Glutamatergic neuron (in vitro differentiated cells): ENCODE results near the gene GOLT1A. TPM values are rescaled to one million over a fixed set of nuclear protein-coding genes. Genes with fewer than 3 reads are reported as not detected.
"Not testable (repeated sequence)": the region's sequence is repeated elsewhere in the genome, so short reads cannot be mapped to it uniquely, and the experiment has no call there.

ENCODE experiments used
- DNase-seq: peaks from one replicate; pipeline ENCODE4 v3.0.0; 2022
- H3K27ac Mint-ChIP-seq: one replicate; pipeline ENCODE4 v1.8.0; 2020; ENCODE audit warnings: mild to moderate bottlenecking, mixed read lengths, inconsistent platforms; ENCODE audit not compliant: unreplicated experiment
- H3K27me3 Mint-ChIP-seq: one replicate; pipeline ENCODE4 v1.8.0; 2020; ENCODE audit warnings: mild to moderate bottlenecking, moderate library complexity, mixed read lengths, inconsistent platforms; ENCODE audit not compliant: unreplicated experiment
- H3K36me3 Mint-ChIP-seq: one replicate; pipeline ENCODE4 v1.8.0; 2020; ENCODE audit warnings: mild to moderate bottlenecking, mixed read lengths, inconsistent platforms; ENCODE audit not compliant: unreplicated experiment
- H3K4me1 Mint-ChIP-seq: one replicate; pipeline ENCODE4 v1.8.0; 2020; ENCODE audit warnings: mild to moderate bottlenecking, low read depth, mixed read lengths, inconsistent platforms; ENCODE audit not compliant: unreplicated experiment
- H3K4me3 Mint-ChIP-seq: one replicate; pipeline ENCODE4 v1.8.0; 2020; ENCODE audit warnings: mild to moderate bottlenecking, mixed read lengths, inconsistent platforms; ENCODE audit not compliant: unreplicated experiment
- H3K9me3 Mint-ChIP-seq: one replicate; pipeline ENCODE4 v1.8.0; 2020; ENCODE audit warnings: mild to moderate bottlenecking, moderate library complexity, mixed read lengths, inconsistent platforms; ENCODE audit not compliant: unreplicated experiment
- CTCF ChIP-seq: fragments of 200-600 bp; sonication (generic); IDR thresholded peaks from one replicate; pipeline ENCODE4 v1.5.0; 2021; ENCODE audit not compliant: partially characterized antibody, unreplicated experiment
- total RNA-seq: library from RNA; stranded (reverse); fragmentation: NEBNext Ultra II Directional; extraction: Animal tissue kit (Norgen Biotek cat#: 25700); gene quantifications from one replicate; pipeline ENCODE4 v1.2.1, GENCODE V29; 2021; ENCODE audit not compliant: unreplicated experiment

Gene GOLT1A
- total RNA-seq, 1 donor from 2014 or later, result not detected

GRCh38 chr1:204240233-204240632, 26.4 kb upstream of the GOLT1A start:
- peaks cover 37% of the 10 kb centered on the region for H3K36me3 Mint-ChIP-seq
- H3K27me3 Mint-ChIP-seq, result peaks cover 9% of the 10 kb centered on the region
- TF ChIP-seq CTCF, result no peak

GRCh38 chr1:204239401-204239800, 25.6 kb upstream of the GOLT1A start:
- not testable (repeated sequence) for H3K27ac Mint-ChIP-seq, H3K9me3 Mint-ChIP-seq, DNase-seq, H3K27me3 Mint-ChIP-seq, H3K4me1 Mint-ChIP-seq, H3K4me3 Mint-ChIP-seq
- H3K36me3 Mint-ChIP-seq, result peaks cover 41% of the 10 kb centered on the region

More at GRCh38 chr1:204240233-204240632, 26.4 kb upstream of the GOLT1A start:
- Mint-ChIP-seq H3K4me3 (no peak overlapping the region), H3K4me1 (no peaks in the 10 kb centered on the region), H3K9me3 (peaks cover 8% of the 10 kb centered on the region), H3K27ac (no peak overlapping the region)
- no peak for DNase-seq

GRCh38 chr1:204238520-204238919, 24.7 kb upstream of the GOLT1A start:
- not testable (repeated sequence) for DNase-seq

GRCh38 chr1:204237515-204237914, 23.7 kb upstream of the GOLT1A start:
- H3K9me3 Mint-ChIP-seq, H3K27ac Mint-ChIP-seq, DNase-seq, H3K4me3 Mint-ChIP-seq, H3K4me1 Mint-ChIP-seq, H3K27me3 Mint-ChIP-seq: not testable (repeated sequence)
- peaks cover 50% of the 10 kb centered on the region for H3K36me3 Mint-ChIP-seq

More at GRCh38 chr1:204238520-204238919, 24.7 kb upstream of the GOLT1A start:
- peaks cover 47% of the 10 kb centered on the region for H3K36me3 Mint-ChIP-seq
- H3K9me3 Mint-ChIP-seq, H3K27me3 Mint-ChIP-seq, H3K4me1 Mint-ChIP-seq, H3K4me3 Mint-ChIP-seq, H3K27ac Mint-ChIP-seq: not testable (repeated sequence)

GRCh38 chr1:204232526-204232925, 18.7 kb upstream of the GOLT1A start:
- H3K36me3 Mint-ChIP-seq, result peaks cover 46% of the 10 kb centered on the region
- DNase-seq, result no peak
- H3K4me1 Mint-ChIP-seq, result no peaks in the 10 kb centered on the region
- no peak overlapping the region for H3K27ac Mint-ChIP-seq
- H3K4me3 Mint-ChIP-seq, result no peak overlapping the region
- H3K9me3 Mint-ChIP-seq, result peaks cover 10% of the 10 kb centered on the region
- peaks cover 15% of the 10 kb centered on the region for H3K27me3 Mint-ChIP-seq
- no peak for TF ChIP-seq CTCF

GRCh38 chr1:204230211-204230610, 16.4 kb upstream of the GOLT1A start:
- Mint-ChIP-seq H3K36me3 (peaks cover 40% of the 10 kb centered on the region), H3K9me3 (peaks cover 4% of the 10 kb centered on the region), H3K4me1 (no peaks in the 10 kb centered on the region), H3K27ac (no peak overlapping the region), H3K27me3 (peaks cover 8% of the 10 kb centered on the region), H3K4me3 (no peak overlapping the region)
- no peak for TF ChIP-seq CTCF
- no peak for DNase-seq

GRCh38 chr1:204228896-204229295, 15.1 kb upstream of the GOLT1A start:
- no peak for DNase-seq
- H3K36me3 Mint-ChIP-seq, result peaks cover 34% of the 10 kb centered on the region
- TF ChIP-seq CTCF, result no peak
- H3K9me3 Mint-ChIP-seq, result peaks cover 4% of the 10 kb centered on the region
- H3K27me3 Mint-ChIP-seq, result peaks cover 8% of the 10 kb centered on the region
- H3K4me1 Mint-ChIP-seq, result peaks cover 1% of the 10 kb centered on the region
- no peak overlapping the region for H3K27ac Mint-ChIP-seq
- H3K4me3 Mint-ChIP-seq, result no peak overlapping the region
